Measurements from ENCODE around the gene SQSTM1. TPM values are rescaled to one million over a fixed set of nuclear protein-coding genes. Genes with fewer than 3 reads are reported as not detected.
A peak's percentile ranks its signal among the peaks of the same experiment; 100 is the strongest.

The SQSTM1 gene
- total and polyA plus RNA-seq, 4 donors = 127 to 330 (median 256) TPM

DNA sequence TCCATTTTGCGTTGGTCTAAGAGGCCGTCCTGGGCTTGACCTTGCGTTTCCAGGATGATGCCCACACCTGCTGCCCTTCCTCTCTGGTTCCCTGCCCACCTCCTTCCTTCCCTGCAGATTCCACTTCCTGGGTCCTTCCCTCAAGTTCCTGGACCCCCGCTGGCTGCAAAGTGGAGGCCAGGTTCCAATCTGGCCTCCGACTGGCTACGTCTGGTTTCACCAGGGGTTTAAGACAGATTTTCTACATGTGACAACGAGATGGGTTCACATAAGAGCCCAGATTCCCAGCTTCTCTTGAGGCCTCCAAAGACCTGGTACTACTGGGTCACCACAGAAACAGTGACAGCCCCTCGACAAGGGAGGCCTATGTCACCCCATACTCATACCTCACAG is 16.2 kb upstream of the SQSTM1 start (continued):
- no peak for TF ChIP-seq REST (IDR thresholded peaks at IDR 0.05)
- no peak for TF ChIP-seq NR2F2 (IDR thresholded peaks at IDR 0.05)
- TF ChIP-seq EGR1 (IDR thresholded peaks at IDR 0.05; ENCODE audit: low read depth in 2 of 2) = no peak
- no peak for TF ChIP-seq HNF4A (conservative IDR thresholded peaks at IDR 0.05)
- no peak for TF ChIP-seq YY1 (IDR thresholded peaks at IDR 0.05)
- no peak for TF ChIP-seq MAX (IDR thresholded peaks at IDR 0.05)
- TF ChIP-seq GABPA (IDR thresholded peaks at IDR 0.05 in 1 of 2, conservative IDR thresholded peaks at IDR 0.05 in 1 of 2) = no peak
- no peak for TF ChIP-seq RXRA (IDR thresholded peaks at IDR 0.05)
- TF ChIP-seq FOXA2 (IDR thresholded peaks at IDR 0.05) = no peak
- no peak for TF ChIP-seq ATF3 (IDR thresholded peaks at IDR 0.05)
- TF ChIP-seq TAF1 (conservative IDR thresholded peaks at IDR 0.05) = no peak
- TF ChIP-seq HNF4G (IDR thresholded peaks at IDR 0.05) = no peak

DNA sequence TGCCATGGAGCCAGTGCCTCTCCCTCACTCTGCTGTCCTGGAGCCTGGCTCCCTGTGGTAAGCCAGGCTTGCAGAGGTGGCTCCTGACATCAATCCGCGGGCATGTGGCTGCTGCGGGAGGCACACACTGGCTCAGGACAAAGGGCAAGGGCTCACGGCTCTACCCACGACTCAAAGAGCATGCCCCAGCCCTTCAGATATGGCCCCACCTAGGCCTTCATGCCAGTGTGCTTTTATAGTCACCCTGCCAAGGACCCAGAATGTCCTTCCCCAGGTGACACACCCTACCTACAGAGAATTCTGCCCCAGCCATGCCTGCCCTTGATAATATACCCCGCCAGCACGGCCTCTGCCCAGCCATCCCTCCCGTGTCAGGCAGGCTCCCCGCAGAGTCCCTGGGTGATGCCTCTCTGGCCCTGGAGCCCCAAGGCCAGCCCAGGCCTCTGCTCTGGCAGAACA is 15.6 kb upstream of the SQSTM1 start:
- H3K27ac ChIP-seq (ENCODE audit: low read depth in 1 of 2, low read length in 2 of 2) = peak overlapping the region; percentile 78 to 89
- 20% methylated on average over 9 of the region's 9 CpGs for WGBS

More for the DNA sequence above, 15.6 kb upstream of the SQSTM1 start:
- DNase-seq (ENCODE audit: low spot score) = no peak
- Histone ChIP-seq H3K4me1 (ENCODE audit: control insufficient read depth in 4 of 4, insufficient read depth in 4 of 4, low read length in 3 of 4) (peaks cover 19 to 41% (median 32%) of the 10 kb centered on the region in 4 donors), H3K27me3 (ENCODE audit: control insufficient read depth in 4 of 4, insufficient read depth in 4 of 4, low read length in 3 of 4) (no peaks in the 10 kb centered on the region), H3K9me3 (ENCODE audit: control insufficient read depth in 4 of 4, low read length in 3 of 4) (no peaks in the 10 kb centered on the region), H3K9ac (ENCODE audit: low read depth in 1 of 2, low read length in 2 of 2) (peak overlapping the region; percentile 70 to 79), H3K36me3 (ENCODE audit: control insufficient read depth in 4 of 4, insufficient read depth in 3 of 4, low read depth in 1 of 4, low read length in 3 of 4) (peaks cover 2 to 10% (median 4%) of the 10 kb centered on the region in 4 donors), H3K4me3 (ENCODE audit: low read depth in 1 of 3, low read length in 3 of 3) (peak overlapping the region; percentile 72 to 98 (median 79))
- TF ChIP-seq JUND (IDR thresholded peaks at IDR 0.05) (peak in 1 of 2 donors; percentile 14), GABPA (IDR thresholded peaks at IDR 0.05 in 1 of 2, conservative IDR thresholded peaks at IDR 0.05 in 1 of 2) (no peak), HNF4A (conservative IDR thresholded peaks at IDR 0.05) (peak; percentile 84 to 85), FOXA2 (IDR thresholded peaks at IDR 0.05) (no peak), RAD21 (IDR thresholded peaks at IDR 0.05) (peak in 1 of 2 donors; percentile 17), HNF4G (IDR thresholded peaks at IDR 0.05) (peak; percentile 39), ATF3 (IDR thresholded peaks at IDR 0.05) (no peak), RXRA (IDR thresholded peaks at IDR 0.05) (peak; percentile 75 to 87), MAX (IDR thresholded peaks at IDR 0.05) (peak; percentile 78), YY1 (IDR thresholded peaks at IDR 0.05) (peak; percentile 94), SP1 (IDR thresholded peaks at IDR 0.05) (peak; percentile 70), REST (IDR thresholded peaks at IDR 0.05) (peak; percentile 69), EGR1 (IDR thresholded peaks at IDR 0.05; ENCODE audit: low read depth in 2 of 2) (no peak), FOXA1 (IDR thresholded peaks at IDR 0.05) (no peak), TAF1 (conservative IDR thresholded peaks at IDR 0.05) (no peak), NR2F2 (IDR thresholded peaks at IDR 0.05) (no peak)
- TF ChIP-seq, protein P1, sequence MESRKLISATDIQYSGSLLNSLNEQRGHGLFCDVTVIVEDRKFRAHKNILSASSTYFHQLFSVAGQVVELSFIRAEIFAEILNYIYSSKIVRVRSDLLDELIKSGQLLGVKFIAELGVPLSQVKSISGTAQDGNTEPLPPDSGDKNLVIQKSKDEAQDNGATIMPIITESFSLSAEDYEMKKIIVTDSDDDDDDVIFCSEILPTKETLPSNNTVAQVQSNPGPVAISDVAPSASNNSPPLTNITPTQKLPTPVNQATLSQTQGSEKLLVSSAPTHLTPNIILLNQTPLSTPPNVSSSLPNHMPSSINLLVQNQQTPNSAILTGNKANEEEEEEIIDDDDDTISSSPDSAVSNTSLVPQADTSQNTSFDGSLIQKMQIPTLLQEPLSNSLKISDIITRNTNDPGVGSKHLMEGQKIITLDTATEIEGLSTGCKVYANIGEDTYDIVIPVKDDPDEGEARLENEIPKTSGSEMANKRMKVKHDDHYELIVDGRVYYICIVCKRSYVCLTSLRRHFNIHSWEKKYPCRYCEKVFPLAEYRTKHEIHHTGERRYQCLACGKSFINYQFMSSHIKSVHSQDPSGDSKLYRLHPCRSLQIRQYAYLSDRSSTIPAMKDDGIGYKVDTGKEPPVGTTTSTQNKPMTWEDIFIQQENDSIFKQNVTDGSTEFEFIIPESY (IDR thresholded peaks at IDR 0.05) = no peak
- TF ChIP-seq, protein P2, sequence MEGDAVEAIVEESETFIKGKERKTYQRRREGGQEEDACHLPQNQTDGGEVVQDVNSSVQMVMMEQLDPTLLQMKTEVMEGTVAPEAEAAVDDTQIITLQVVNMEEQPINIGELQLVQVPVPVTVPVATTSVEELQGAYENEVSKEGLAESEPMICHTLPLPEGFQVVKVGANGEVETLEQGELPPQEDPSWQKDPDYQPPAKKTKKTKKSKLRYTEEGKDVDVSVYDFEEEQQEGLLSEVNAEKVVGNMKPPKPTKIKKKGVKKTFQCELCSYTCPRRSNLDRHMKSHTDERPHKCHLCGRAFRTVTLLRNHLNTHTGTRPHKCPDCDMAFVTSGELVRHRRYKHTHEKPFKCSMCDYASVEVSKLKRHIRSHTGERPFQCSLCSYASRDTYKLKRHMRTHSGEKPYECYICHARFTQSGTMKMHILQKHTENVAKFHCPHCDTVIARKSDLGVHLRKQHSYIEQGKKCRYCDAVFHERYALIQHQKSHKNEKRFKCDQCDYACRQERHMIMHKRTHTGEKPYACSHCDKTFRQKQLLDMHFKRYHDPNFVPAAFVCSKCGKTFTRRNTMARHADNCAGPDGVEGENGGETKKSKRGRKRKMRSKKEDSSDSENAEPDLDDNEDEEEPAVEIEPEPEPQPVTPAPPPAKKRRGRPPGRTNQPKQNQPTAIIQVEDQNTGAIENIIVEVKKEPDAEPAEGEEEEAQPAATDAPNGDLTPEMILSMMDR (IDR thresholded peaks at IDR 0.05; ENCODE audit: low read depth, low read length, missing input control) = no peak

All from liver (tissue), 9 donors.